Skin epidermis (tissue), 12 donors: ENCODE data around the gene PAX2.
A peak's percentile ranks its signal among the peaks of the same experiment; 100 is the strongest.

Experiments used
- H3K27ac ChIP-seq, 21 experiments: fragments of 200-600 bp; sonication (generic) in 11 of 21; one replicate each; pipeline ENCODE4 v1.5.0; 2020; ENCODE audit warnings: mild to moderate bottlenecking in 3 of 21, inconsistent platforms in 2 of 21, moderate library complexity in 2 of 21
- H3K4me3 ChIP-seq, 7 experiments: fragments of 200-600 bp; sonication (generic) in 2 of 7; one replicate each; pipeline ENCODE4 v1.5.0; 2020; ENCODE audit warnings: inconsistent platforms in 2 of 7, mild to moderate bottlenecking in 2 of 7, moderate library complexity in 1 of 7

Gene PAX2

DNA sequence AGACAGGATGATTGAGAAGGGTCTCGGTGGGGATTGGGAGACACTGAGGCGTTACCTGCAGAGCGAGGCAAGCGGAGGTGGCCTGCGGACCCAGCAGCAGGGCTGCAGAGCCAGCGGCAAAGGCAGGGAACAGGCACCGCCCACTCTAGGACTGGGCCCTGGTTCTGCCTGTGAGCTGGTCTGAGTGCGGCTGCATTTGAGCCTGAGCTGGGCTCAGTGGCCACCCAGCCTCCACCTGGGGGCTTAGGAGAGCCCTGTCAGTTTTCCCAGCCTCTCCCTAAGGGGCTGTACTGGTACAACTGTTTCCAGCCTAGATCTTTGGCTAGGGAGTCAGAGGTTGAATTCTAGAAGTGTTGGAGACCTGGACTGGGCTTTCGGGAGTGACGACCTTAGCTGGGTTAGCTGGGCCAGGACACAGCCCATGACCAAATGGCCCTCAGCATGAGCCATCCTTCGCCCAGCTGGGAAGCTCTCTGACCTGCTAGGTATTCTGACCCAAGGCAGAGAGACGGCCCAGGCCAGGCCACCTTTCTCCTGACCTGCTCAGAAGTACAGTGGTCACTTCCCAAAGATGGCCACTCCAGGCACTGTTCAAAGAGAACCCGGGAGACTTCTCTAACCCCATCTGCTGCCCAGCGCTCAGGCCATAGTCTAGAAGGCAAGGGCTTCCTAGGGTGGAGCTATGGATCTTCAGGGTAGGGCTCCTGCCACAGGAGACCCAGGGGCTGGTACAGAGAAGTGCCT, 64.9 kb downstream of the PAX2 start:
- no peak overlapping the region for H3K4me3 ChIP-seq
- no peak overlapping the region for H3K27ac ChIP-seq

DNA sequence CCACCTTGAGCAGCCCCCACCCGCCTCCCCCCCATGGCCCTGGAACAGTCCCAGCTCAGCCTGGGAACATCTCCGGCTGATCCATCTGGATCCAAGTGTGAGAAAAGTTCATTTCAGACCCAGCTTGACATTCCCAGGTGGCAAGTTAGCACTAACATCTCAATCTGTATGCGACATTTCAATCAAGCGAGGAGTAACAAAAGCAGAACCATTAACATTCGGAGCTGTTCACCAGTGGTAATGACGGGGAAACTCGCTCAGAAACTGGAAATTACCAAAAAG, 65.4 kb downstream of the PAX2 start:
- Histone ChIP-seq H3K4me3 (no peak overlapping the region), H3K27ac (no peak overlapping the region)

DNA sequence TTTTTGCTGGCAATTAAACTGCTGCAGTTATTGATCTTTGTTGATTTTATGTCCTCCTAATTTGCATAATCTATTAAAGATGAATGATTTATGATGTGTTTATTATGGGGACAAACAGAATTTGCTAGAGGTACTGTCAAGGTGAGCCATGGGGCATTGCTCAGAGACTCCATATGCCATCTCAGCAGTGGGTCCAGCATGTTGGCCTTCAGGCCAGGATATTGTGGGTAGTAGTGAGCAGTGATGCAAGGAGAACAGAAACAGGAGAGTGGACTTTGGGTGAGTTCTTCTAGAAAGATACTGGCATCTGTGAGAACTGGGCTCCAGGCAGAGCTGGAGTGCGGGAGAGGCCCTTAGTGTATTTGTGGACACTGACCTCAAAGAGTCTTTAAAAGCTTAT, 65.9 kb downstream of the PAX2 start:
- Histone ChIP-seq H3K27ac (no peak overlapping the region), H3K4me3 (no peak overlapping the region)

DNA sequence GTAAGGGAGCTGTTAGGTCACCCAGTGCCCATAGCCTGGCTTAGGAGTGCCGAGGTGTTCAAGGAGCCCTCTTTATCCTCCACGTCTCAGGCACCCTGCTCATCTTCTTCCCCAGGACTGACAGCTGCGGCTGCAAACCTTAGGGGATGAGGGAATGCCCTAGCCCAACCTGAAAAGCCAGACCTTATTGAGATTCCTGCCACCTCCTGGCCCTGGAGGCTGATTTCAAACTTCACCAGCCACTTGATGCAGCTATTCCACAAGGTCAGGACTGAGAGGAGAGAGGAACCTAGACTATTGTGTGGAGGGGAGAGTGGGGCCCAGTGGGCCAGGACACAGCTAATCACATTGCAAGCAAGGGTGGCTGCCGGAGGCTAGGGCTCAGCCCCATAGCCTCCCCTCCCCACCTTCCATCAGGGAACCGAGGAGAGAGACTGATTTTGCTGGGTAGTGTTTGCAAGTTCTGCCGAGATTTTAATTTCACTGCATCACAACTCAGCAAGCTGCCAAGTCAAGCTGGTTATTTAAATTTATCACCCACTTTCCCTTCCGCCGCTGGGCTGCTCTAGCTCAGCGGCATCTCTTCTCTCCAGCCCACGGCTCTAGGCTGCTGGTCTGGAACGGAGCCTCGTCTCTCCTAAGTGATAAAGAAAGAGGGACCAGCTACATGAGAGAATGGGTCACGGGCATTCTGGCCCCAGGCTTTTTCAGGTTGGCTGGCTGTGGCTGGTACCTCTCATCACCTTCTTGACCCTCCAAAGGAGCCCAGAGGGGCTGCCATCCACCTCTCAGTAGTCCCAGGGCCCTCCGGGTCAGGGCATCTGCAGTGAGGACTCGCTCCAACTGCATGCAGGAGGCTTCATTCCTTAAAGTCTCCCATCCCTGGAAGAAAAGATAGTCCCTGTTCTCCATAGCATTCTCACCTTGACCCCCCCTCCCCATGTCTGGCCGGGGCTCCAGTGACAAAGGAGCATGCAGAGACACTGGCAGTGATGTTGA, 66.7 kb downstream of the PAX2 start:
- no peak overlapping the region for H3K27ac ChIP-seq

DNA sequence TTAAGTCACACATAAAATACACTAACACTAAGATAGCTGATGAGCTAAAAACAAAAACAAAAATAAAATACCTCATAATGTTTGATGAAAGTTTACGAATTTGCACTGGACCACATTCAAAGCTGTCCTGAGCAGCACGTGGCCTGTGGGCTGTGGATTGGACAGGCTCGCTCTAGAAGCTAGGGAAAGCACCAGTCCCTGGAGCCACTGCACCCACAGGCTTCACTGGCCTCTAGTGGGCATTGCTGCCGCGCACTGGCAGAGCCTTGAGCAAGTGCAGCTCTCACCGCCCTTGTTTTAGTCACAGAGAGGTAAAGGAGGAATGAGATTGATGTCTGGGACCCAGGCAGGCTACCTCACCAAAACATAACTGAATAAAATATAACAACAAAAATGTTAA, 67.6 kb downstream of the PAX2 start:
- H3K27ac ChIP-seq = no peak overlapping the region
- no peak overlapping the region for H3K4me3 ChIP-seq

More for the DNA sequence above, 66.7 kb downstream of the PAX2 start:
- no peak overlapping the region for H3K4me3 ChIP-seq

DNA sequence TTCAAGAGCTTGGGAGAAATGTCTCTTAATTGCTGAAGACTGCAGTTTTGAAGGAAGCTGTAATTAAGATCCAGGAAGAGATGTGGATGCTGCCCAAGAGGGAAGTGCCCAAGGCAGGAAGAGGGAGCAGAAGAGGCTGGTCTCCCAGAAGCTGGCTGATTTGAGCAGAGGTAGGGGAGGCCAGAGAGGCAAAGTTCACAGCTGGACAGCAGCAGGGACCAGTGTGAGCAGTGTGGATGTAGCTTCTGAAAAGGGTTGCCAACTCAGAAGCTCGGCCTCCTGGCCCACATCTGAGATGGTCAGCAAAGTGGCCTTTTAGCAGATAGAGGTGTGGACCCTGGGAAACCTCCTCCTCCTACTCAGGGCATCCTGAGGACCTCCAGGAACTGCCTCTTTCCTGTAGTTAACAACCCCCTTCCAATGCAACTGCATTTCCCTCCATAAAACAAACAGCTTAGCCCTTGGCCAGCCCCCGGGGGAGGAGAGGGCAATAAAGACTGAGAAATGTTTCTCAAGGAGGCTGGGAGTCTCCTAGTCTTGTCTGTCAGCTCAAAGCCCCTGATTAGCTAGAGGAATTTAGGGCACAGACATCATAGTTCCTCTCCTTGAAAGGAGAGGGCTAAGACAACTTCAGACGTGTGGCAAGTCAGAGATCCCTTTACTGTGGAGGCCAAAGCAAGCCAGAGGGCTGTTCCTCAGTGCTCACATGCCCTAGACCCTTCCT, 69.5 kb downstream of the PAX2 start:
- H3K27ac ChIP-seq = no peak overlapping the region
- no peak overlapping the region for H3K4me3 ChIP-seq

- no peak overlapping the region for H3K27ac ChIP-seq
- H3K4me3 ChIP-seq = no peak overlapping the region
Measured at GRCh38 chr10:100816671-100817070, 71.3 kb downstream of the PAX2 start.

DNA sequence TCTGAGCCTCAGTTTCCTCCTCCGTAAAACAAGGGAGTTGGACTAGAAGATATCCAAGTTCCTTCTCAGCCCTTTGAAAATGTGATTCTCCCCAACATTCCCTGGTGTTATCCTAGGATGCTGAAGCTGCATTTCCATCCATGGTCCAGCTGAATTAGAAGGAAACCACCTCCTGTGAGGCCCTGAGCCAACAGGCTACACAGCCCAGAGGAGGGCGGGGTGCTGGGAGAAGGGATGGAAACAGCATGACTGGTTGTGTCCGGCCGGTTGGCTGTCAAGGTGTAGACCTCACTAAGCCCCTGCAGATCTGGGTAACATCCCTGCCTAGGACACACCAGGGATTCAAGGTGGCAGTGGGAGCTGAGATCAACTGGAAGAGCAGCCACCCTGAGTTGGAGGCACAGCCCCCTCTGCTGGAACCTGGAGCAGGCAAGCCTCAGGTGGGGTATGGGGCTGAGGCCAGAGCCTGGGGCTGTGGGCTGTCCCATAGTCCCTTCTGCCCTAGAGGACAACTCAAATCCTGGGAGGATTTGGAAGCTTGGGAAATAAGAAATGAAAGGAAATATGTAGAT, 72.0 kb downstream of the PAX2 start:
- Histone ChIP-seq H3K27ac (no peak overlapping the region), H3K4me3 (no peak overlapping the region)

DNA sequence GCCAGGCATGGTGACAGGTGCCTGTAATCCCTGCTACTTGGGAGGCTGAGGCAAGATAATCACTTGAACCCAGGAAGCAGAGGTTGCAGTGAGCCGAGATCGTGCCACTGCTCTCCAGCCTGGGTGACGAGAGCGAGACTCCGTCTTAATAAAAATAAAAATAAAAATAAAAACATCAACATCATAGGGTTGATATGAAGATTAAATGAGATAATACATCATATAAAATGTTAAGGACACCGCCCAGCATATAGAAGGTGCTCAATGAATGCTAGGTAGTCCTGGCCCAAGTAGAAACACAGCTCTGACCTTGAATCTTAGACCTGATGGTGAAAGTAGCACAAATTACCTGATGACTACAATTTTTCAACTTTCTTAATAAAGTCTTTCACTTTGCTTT, 74.0 kb downstream of the PAX2 start:
- H3K27ac ChIP-seq = no peak overlapping the region
- no peak overlapping the region for H3K4me3 ChIP-seq

GRCh38 chr10:100823194-100823593, 77.8 kb downstream of the PAX2 start:
- H3K4me3 ChIP-seq = no peak overlapping the region
- H3K27ac ChIP-seq = no peak overlapping the region

DNA sequence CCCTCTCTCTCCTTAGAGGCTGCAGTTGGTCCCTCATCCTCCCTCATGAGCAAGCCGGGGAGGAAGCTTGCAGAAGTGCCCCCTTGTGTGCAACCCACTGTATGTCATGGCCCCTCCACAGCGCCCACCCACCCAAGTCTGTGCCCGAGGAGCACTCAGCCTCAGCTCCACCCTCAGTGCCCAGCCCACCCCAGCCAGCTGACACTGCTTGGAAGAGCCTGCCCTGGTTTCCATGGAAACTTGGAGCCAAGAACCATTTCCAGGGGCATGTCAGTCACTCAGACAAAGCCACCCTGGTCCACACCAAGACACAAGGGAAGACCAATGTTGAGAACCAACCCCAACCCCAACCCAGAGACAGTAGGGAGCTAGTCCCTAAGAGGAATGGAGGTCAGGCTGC, 79.5 kb downstream of the PAX2 start:
- Histone ChIP-seq H3K27ac (no peak overlapping the region), H3K4me3 (no peak overlapping the region)

GRCh38 chr10:100825325-100825875, 80.0 kb downstream of the PAX2 start:
- Histone ChIP-seq H3K4me3 (no peak overlapping the region), H3K27ac (no peak overlapping the region)

DNA sequence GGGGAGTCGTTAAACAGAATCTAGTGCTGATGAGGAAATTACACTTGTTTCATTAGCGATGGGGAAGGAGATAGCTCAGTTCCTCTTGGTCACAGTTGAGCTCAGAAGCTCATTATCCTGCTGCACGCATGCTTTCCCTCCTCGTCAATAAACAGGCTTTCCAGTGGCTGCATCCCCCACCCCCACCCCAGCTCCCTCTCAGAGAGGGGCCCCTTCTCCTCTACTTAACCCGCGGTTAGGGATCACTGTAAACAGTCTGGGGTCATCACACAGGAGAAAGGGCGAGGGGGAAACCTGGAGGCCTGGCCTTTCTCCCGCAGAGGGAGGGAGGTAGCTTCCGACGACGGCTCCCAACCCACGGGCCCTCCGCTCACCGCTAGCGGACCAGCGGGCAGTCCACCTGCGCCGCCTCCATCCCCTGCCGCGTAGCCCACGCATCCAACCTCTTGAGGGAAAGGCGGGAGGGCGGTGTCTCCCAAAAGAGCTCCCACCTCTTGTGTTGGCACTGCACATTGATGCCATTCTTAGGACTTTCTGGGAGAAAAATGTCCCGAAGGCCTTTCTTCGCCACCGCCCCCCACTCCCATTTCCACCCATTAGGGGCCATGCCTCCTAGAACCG, 80.8 kb downstream of the PAX2 start:
- no peak overlapping the region for H3K27ac ChIP-seq
- H3K4me3 ChIP-seq = peak overlapping the region in 1 of 7 experiments; percentile 34

GRCh38 chr10:100826661-100826982, 81.2 kb downstream of the PAX2 start:
- H3K27ac ChIP-seq = no peak overlapping the region
- peak overlapping the region in 4 of 7 experiments; percentile 2 to 34 (median 23) for H3K4me3 ChIP-seq

DNA sequence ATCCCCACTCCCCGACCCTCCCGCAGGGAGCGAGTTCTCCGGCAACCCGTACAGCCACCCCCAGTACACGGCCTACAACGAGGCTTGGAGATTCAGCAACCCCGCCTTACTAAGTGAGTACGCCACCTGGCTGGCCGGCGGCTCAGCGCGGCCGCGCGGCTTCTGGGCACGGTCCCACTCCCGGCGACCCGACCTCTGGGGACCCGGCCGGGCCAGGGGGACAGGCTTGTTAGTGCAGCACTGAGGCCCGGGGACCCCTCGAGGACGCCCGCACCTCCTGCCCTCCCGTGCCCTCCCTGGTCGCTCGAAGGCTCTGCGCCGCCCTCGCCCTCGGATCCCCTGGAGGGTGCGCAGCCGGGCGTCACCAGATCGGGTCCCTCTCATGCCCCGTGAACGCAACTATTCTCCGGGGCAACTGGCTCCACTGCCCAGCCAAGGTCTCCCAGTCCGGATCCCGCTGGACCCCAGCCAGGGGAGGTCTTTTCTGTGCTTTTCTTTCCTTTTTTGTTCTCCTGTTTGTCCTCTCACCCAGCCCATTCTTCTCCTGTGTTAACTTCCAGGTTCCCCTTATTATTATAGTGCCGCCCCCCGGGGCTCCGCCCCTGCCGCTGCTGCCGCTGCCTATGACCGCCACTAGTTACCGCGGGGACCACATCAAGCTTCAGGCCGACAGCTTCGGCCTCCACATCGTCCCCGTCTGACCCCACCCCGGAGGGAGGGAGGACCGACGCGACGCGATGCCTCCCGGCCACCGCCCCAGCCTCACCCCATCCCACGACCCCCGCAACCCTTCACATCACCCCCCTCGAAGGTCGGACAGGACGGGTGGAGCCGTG, 81.8 kb downstream of the PAX2 start:
- H3K4me3 ChIP-seq = peak overlapping the region; percentile 2 to 34 (median 22)
- H3K27ac ChIP-seq = no peak overlapping the region

DNA sequence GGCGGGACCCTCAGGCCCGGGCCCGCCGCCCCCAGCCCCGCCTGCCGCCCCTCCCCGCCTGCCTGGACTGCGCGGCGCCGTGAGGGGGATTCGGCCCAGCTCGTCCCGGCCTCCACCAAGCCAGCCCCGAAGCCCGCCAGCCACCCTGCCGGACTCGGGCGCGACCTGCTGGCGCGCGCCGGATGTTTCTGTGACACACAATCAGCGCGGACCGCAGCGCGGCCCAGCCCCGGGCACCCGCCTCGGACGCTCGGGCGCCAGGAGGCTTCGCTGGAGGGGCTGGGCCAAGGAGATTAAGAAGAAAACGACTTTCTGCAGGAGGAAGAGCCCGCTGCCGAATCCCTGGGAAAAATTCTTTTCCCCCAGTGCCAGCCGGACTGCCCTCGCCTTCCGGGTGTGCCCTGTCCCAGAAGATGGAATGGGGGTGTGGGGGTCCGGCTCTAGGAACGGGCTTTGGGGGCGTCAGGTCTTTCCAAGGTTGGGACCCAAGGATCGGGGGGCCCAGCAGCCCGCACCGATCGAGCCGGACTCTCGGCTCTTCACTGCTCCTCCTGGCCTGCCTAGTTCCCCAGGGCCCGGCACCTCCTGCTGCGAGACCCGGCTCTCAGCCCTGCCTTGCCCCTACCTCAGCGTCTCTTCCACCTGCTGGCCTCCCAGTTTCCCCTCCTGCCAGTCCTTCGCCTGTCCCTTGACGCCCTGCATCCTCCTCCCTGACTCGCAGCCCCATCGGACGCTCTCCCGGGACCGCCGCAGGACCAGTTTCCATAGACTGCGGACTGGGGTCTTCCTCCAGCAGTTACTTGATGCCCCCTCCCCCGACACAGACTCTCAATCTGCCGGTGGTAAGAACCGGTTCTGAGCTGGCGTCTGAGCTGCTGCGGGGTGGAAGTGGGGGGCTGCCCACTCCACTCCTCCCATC, 82.7 kb downstream of the PAX2 start:
- Histone ChIP-seq H3K27ac (no peak overlapping the region), H3K4me3 (peak overlapping the region; percentile 2 to 34 (median 21))

- peak overlapping the region in 5 of 7 experiments; percentile 2 to 34 (median 12) for H3K4me3 ChIP-seq
- no peak overlapping the region for H3K27ac ChIP-seq
Measured at GRCh38 chr10:100828738-100829096, 83.3 kb downstream of the PAX2 start.
